Measurements from ENCODE around the gene NAALADL2.

- TF ChIP-seq POLR2A (IDR thresholded peaks at IDR 0.05) (no peak), CTCF (IDR thresholded peaks at IDR 0.05) (no peak)
Measured at GRCh38 chr3:175015056-175015635, 156.0 kb downstream of the NAALADL2 start.
